GM12878 (cell line): ENCODE results near the gene SASH1. TPM values are rescaled to one million over a fixed set of nuclear protein-coding genes. Genes with fewer than 3 reads are reported as not detected.

Experiments used
- ATAC-seq: fragments of 200-7000 bp; cut with Tn5 transposase; 3 replicates; pipeline ENCODE4 v1.9.1; 2020; ENCODE audit warnings: mild to moderate bottlenecking, moderate library complexity
- BruUV-seq: library from RNA; stranded (reverse); fragments of 400-500 nt; replicated peaks from 2 replicates; lab custom pipeline; 2021; lab: Mats Ljungman, UMichigan
- CTCF ChIA-PET: fragments of 300-600 bp; sonication (Branson Sonifier 250); formaldehyde crosslinking; extraction: SDS; loops from one replicate; lab custom pipeline; 2021; ENCODE audit warnings: inconsistent platforms; lab: Yijun Ruan, JAX
- POLR2A ChIA-PET: fragments of 350-600 bp; formaldehyde crosslinking; extraction: SDS; loops from one replicate; lab custom pipeline; 2021; ENCODE audit warnings: inconsistent platforms; lab: Charles Lee
- RAD21 ChIA-PET: fragments of 300-600 bp; sonication (Branson Sonifier 250); formaldehyde crosslinking; loops from one replicate; lab custom pipeline; 2023; ENCODE audit warnings: antibody characterized with exemption; ENCODE audit not compliant: unreplicated experiment; lab: Charles Lee
- SMC1A ChIA-PET: fragments of 300-600 bp; sonication (Branson Sonifier 250); formaldehyde crosslinking; loops from one replicate; lab custom pipeline; 2023; ENCODE audit not compliant: unreplicated experiment, uncharacterized antibody; lab: Charles Lee
- DNase-seq: peaks from one replicate; pipeline ENCODE4 v3.0.0-alpha.2; 2011; ENCODE audit warnings: low read depth, low spot score
- FAIRE-seq: peaks from 3 replicates; lab custom pipeline; 2011; peaks lifted over from hg19 to GRCh38; lab: Jason Lieb, UNC
- H2AFZ ChIP-seq: 2 replicates; pipeline ENCODE4 v1.6.0; 2011; ENCODE audit warnings: low read depth, low read length, control low read depth; ENCODE audit not compliant: control insufficient read depth
- H3K27ac ChIP-seq: 2 replicates; pipeline ENCODE4 v1.5.1; 2011; ENCODE audit warnings: control low read depth; ENCODE audit not compliant: control insufficient read depth, insufficient read depth
- H3K27me3 ChIP-seq, 2 experiments: replicated peaks in 1 of 2; 2 replicates each; pipeline versions ENCODE4 v1.6.0 to v1.6.1; 2011; ENCODE audit warnings: low read length in 1 of 2; ENCODE audit not compliant: control insufficient read depth in 2 of 2, insufficient read depth in 2 of 2
- H3K36me3 ChIP-seq, 2 experiments: 2 replicates each; pipeline ENCODE4 v1.5.1; 2011; ENCODE audit warnings: low read length in 1 of 2; ENCODE audit not compliant: control insufficient read depth in 2 of 2, insufficient read depth in 2 of 2
- H3K4me1 ChIP-seq: 2 replicates; pipeline ENCODE4 v1.6.1; 2011; ENCODE audit warnings: mild to moderate bottlenecking, low read length, moderate library complexity, mixed read lengths; ENCODE audit not compliant: control insufficient read depth, insufficient read depth
- H3K4me2 ChIP-seq: 2 replicates; pipeline ENCODE4 v1.6.0; 2011; ENCODE audit warnings: control low read depth; ENCODE audit not compliant: control insufficient read depth, insufficient read depth
- H3K4me3 ChIP-seq: fragments of 200-600 bp; sonication (generic); 2 replicates; pipeline ENCODE4 v1.5.1; 2016
- H3K79me2 ChIP-seq: 2 replicates; pipeline ENCODE4 v1.6.0; 2011; ENCODE audit warnings: low read length; ENCODE audit not compliant: control insufficient read depth, insufficient read depth
- H3K9ac ChIP-seq: 2 replicates; pipeline ENCODE4 v1.8.0; 2011; ENCODE audit warnings: low read length, control low read depth, mixed read lengths; ENCODE audit not compliant: control insufficient read depth, insufficient read depth
- H3K9me3 ChIP-seq: replicated peaks from 3 replicates; pipeline ENCODE4 v1.5.1; 2011; ENCODE audit warnings: mild to moderate bottlenecking, low read length; ENCODE audit not compliant: control insufficient read depth, insufficient read depth
- H4K20me1 ChIP-seq: 2 replicates; pipeline ENCODE4 v1.6.0; 2011; ENCODE audit not compliant: control insufficient read depth, insufficient read depth
- CEBPZ ChIP-seq: fragments of 150-350 bp; IDR thresholded peaks from 2 replicates; pipeline ENCODE4 v1.6.1; 2016; ENCODE audit warnings: low read depth, low read length
- RAD21 ChIP-seq: IDR thresholded peaks from 2 replicates; pipeline ENCODE4 v1.6.1; 2011; ENCODE audit warnings: mild to moderate bottlenecking, low read depth, low read length, moderate library complexity; ENCODE audit not compliant: insufficient read depth
- RUNX3 ChIP-seq: IDR thresholded peaks from 2 replicates; pipeline ENCODE4 v1.6.1; 2012; ENCODE audit warnings: low read length, inconsistent platforms
- WGBS: methylation state at CpG from one replicate; pipeline ENCODE4 v1.1.6; 2016; ENCODE audit warnings: low lambda C conversion rate; ENCODE audit not compliant: insufficient replicate concordance, insufficient coverage; ENCODE audit errors: missing lambda C conversion rate; 5-methylcytosine and 5-hydroxymethylcytosine counted together
- in situ Hi-C: fragments of 300-500 bp; cut with MboI; formaldehyde crosslinking; loops from 9 replicates; pipeline ENCODE4 v1.14.3; 2018; ENCODE audit warnings: mixed read lengths
- intact Hi-C: fragments of 100-400 bp; cut with micrococcal nuclease; formaldehyde crosslinking; loops from one replicate; pipeline ENCODE4 v1.14.2; 2022; ENCODE audit not compliant: unreplicated experiment
- polyA plus RNA-seq, 11 experiments: library from polyadenylated mRNA; depleted of rRNA in 4 of 11; unstranded in 6 of 11; stranded (reverse) in 5 of 11; fragments of >200 nt; fragmentation: Nextera tagmentation in 4 of 11; fragmentation: Illumina TruSeq in 1 of 11; extraction: Ambion mirVana in 4 of 11; extraction: Trizol in 1 of 11; gene quantifications; 1 replicate in 1 of 11; 2 replicates in 10 of 11; pipeline versions ENCODE4 v1.2.1 to v1.2.3, GENCODE V29; 2011 to 2016; ENCODE audit warnings: inconsistent platforms in 2 of 11, missing spikeins in 2 of 11, low read depth in 1 of 11
- total RNA-seq, 4 experiments: library from RNA; depleted of rRNA in 3 of 4; stranded (reverse); fragments of >200 nt in 3 of 4; fragmentation: Illumina TruSeq in 1 of 4; extraction: Trizol in 1 of 4; gene quantifications; 2 replicates each; pipeline versions ENCODE4 v1.2.1 to v1.2.3, GENCODE V29; 2013 to 2021

Gene SASH1
- total and polyA plus RNA-seq, 10 of the 15 experiments (the other 5 are each of a cell fraction or from before 2014, with no cell fraction given): 0.01 to 0.73 (median 0.14) TPM; not detected in 4

- H3K79me2 ChIP-seq: no peaks in the 10 kb centered on the region
- WGBS: 10% methylated on average over 7 of the region's 7 CpGs
- no peak overlapping the region for H3K4me2 ChIP-seq
- H3K36me3 ChIP-seq: no peaks in the 10 kb centered on the region
- no peaks in the 10 kb centered on the region for H3K4me1 ChIP-seq
- in situ Hi-C loops: no loop called here
- no peak overlapping the region for H3K4me3 ChIP-seq
- DNase-seq (no peak), ATAC-seq (no peak), FAIRE-seq (no peak)
- no peaks in the 10 kb centered on the region for H4K20me1 ChIP-seq
- no peak overlapping the region for H3K9ac ChIP-seq
- ChIA-PET SMC1A (interaction anchor here (1.4 to 1.5 kb wide), 2 partner anchors 20 to 200 kb away, joined by 4 to 6 read pairs; no protein-coding TSS in a partner anchor), POLR2A (no interaction called here), CTCF (interaction anchor here (0.6 to 1.3 kb wide), 3 partner anchors 11 to 660 kb away, joined by 3 to 6 read pairs (median 3); no protein-coding TSS in a partner anchor), RAD21 (no interaction called here)
- no TSS peak for BruUV-seq
- intact Hi-C loops: no loop called here
- H3K9me3 ChIP-seq: no peaks in the 10 kb centered on the region; the same call in 2 of the 3 replicates
- H3K27me3 ChIP-seq: peaks cover 0 to 4% of the 10 kb centered on the region in 2 experiments; a peak in 1 of 4 replicates
- H2AFZ ChIP-seq: no peak overlapping the region
- TF ChIP-seq RAD21 (no peak), RUNX3 (peak; percentile 48; the same call in 1 of the 2 replicates), CEBPZ (no peak)
- H3K27ac ChIP-seq: no peak overlapping the region
These were observed 215.2 kb downstream of the SASH1 start for GRCh38 chr6:148557796-148558321.
